Measurements from ENCODE around the gene S100A16. TPM values are rescaled to one million over a fixed set of nuclear protein-coding genes. Genes with fewer than 3 reads are reported as not detected.

Gene S100A16
- polyA plus RNA-seq, 1 donor from 2014 or later: not detected

GRCh38 chr1:153629971-153630370, 17.0 kb upstream of the S100A16 start:
- Mint-ChIP-seq H3K9me3 (no peaks in the 10 kb centered on the region), H3K27ac (no peak overlapping the region), H3K4me1 (peaks cover 11 to 19% (median 17%) of the 10 kb centered on the region in 3 donors), H3K27me3 (peaks cover 7% of the 10 kb centered on the region), H3K36me3 (peaks cover 1% of the 10 kb centered on the region), H3K4me3 (peak overlapping the region in 1 of 4 donors; percentile 23)

- Mint-ChIP-seq H3K27me3 (peaks cover 7% of the 10 kb centered on the region), H3K4me3 (no peak overlapping the region), H3K4me1 (peaks cover 9 to 18% (median 17%) of the 10 kb centered on the region in 3 donors), H3K27ac (peak overlapping the region in 1 of 3 donors; percentile 63), H3K9me3 (no peaks in the 10 kb centered on the region), H3K36me3 (peaks cover 1% of the 10 kb centered on the region)
These were observed 16.4 kb upstream of the S100A16 start for GRCh38 chr1:153629343-153629665.

DNA sequence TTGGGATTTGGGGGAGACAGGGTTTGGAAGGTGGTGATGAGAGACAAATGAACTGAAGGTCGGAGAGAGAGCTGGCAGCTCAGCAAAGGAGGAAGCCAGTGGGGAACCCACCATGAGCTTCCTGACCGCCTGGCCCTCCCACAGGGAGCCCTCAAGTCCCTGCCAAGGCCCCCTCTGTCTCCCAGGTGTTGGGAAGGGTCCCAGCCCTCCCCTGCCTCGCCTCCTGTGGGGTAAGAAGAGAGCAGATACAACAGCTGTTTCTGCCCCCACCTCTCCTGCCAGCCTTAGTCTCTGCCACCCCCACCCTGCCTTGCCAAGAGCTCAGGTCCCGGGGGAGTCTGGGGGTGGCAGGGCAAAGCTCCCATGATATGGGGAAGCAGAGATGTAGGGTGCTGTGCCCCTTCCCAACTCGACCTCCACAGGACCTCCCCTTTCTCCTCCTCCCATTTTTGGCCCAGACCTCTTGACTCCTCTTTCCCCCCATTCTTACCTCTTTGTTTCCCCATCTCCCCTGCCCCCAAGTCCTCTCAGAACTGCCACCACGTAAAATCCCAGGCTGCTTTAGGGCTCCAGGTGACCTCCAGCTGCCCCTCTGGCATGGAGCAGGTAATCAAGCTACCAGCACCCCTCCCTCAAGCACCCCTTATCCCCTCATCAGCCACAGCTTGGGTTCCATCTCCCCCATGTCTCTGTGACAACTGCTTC, 15.9 kb upstream of the S100A16 start:
- Mint-ChIP-seq H3K4me3 (peak overlapping the region in 1 of 4 donors; percentile 17), H3K36me3 (peaks cover 2% of the 10 kb centered on the region), H3K27me3 (peaks cover 7% of the 10 kb centered on the region), H3K9me3 (no peaks in the 10 kb centered on the region), H3K4me1 (peaks cover 9 to 23% (median 14%) of the 10 kb centered on the region in 3 donors), H3K27ac (peak overlapping the region in 1 of 3 donors; percentile 43)

- Mint-ChIP-seq H3K9me3 (no peaks in the 10 kb centered on the region), H3K4me3 (peak within 1 kb of the TSS in 3 of 4 donors; percentile 17 to 68 (median 60)), H3K27ac (peak within 1 kb of the TSS in 2 of 3 donors; percentile 39 to 43), H3K4me1 (peaks cover 5 to 27% (median 10%) of the 10 kb centered on the region in 3 donors), H3K36me3 (peaks cover 2% of the 10 kb centered on the region), H3K27me3 (peaks cover 7% of the 10 kb centered on the region)
These were observed 15.0 kb upstream of the S100A16 start, which contains the start of gene S100A1 for GRCh38 chr1:153627715-153628626. Gene S100A1, plus strand, starts transcription at chr1:153628434. Its CDS starts 2,088 bp downstream, at chr1:153630522.

DNA sequence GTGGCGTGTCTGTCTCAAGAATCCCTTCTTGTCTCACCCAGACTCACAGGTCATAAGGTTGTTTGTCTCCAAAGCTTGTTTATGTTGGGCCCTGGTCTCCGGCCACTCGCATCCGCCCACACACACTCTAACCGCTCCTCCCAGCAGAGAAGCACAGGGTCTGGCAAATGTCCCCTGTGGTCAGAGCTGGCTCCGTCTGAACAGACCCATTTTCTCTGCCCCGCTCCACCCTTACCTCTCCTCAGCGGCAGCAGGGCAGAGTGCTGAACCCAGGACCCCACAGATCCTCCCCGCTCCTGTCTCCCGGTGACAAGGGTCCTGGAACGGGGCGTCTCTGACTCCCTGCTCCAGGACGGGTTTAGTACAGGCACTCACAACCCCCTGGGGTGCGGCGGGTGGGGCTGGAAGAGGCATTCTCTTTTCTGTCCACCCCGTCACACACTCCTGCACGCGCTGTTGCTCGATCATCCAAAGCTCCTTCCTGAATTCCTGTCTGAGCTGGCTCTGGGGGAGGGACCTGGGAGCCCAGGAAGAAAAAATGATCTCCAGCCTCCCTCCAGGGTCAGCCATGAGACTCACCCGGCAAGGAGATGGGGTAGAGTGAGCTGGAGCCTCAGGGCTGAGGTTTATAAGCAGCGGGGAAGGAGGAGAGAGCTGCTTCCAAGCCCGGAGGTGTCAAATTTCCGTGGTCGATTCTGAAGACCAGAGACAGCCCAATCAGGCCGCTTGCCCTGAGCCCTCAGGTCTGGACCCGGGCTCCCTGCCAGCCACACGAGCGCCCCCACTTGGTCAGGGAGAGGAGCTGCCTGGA, 14.2 kb upstream of the S100A16 start, which contains the start of gene S100A13:
Gene S100A13, minus strand, starts transcription at position 602 of the 811 bp plus-strand sequence. CDS start 1,033 bp downstream, outside the sequence.
- H3K4me1 Mint-ChIP-seq: peaks cover 7 to 27% (median 12%) of the 10 kb centered on the region in 3 donors
- peaks cover 2% of the 10 kb centered on the region for H3K36me3 Mint-ChIP-seq
- peaks cover 7% of the 10 kb centered on the region for H3K27me3 Mint-ChIP-seq
- peak within 1 kb of the TSS in 3 of 4 donors; percentile 58 to 68 (median 60) for H3K4me3 Mint-ChIP-seq
- peak within 1 kb of the TSS in 1 of 3 donors; percentile 39 for H3K27ac Mint-ChIP-seq
- no peaks in the 10 kb centered on the region for H3K9me3 Mint-ChIP-seq

- peaks cover 2% of the 10 kb centered on the region for H3K36me3 Mint-ChIP-seq
- H3K4me1 Mint-ChIP-seq: peaks cover 7 to 27% (median 12%) of the 10 kb centered on the region in 3 donors
- no peaks in the 10 kb centered on the region for H3K9me3 Mint-ChIP-seq
- no peak overlapping the region for H3K27ac Mint-ChIP-seq
- peaks cover 7% of the 10 kb centered on the region for H3K27me3 Mint-ChIP-seq
- H3K4me3 Mint-ChIP-seq: peak overlapping the region in 1 of 4 donors; percentile 68
These were observed 13.6 kb upstream of the S100A16 start for GRCh38 chr1:153626477-153626903.

DNA sequence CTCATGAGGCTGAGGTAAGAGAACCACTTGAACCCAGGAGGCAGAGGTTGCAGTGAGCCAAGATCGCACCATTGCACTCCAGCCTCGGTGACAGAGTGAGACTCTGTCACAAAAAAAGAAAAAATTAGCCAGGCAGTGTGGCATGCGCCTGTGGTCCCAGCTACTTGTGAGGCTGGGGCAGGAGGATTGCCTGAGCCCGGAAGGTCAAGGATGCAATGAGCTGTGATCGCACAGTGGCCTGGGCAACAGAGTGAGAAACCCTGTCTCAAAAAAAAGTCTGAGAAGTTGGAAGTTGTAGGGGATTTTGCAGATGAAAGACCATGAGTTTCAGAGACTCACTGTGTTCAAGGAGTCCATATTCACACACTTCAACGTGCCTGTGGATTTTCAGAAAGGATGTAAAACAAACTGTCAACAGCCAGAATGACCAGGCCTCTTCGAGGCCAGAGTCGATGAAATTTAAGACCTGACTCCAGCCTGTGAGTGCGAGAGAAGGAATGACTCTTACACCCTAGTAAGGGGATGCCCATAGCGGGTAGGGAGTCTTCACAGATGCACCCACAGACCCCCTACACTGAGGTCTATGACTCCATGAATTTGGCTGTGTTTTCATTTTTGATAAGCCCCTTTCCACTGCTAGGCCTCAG, 12.2 kb upstream of the S100A16 start:
- H3K4me1 Mint-ChIP-seq: peaks cover 7 to 22% (median 11%) of the 10 kb centered on the region in 3 donors
- H3K27ac Mint-ChIP-seq: peak overlapping the region in 1 of 3 donors; percentile 20
- no peak overlapping the region for H3K4me3 Mint-ChIP-seq
- no peaks in the 10 kb centered on the region for H3K9me3 Mint-ChIP-seq
- peaks cover 2% of the 10 kb centered on the region for H3K36me3 Mint-ChIP-seq
- H3K27me3 Mint-ChIP-seq: peaks cover 7% of the 10 kb centered on the region

GRCh38 chr1:153623101-153623500, 10.2 kb upstream of the S100A16 start:
- Mint-ChIP-seq H3K27ac (peak overlapping the region in 1 of 3 donors; percentile 13), H3K4me3 (no peak overlapping the region), H3K27me3 (peaks cover 7% of the 10 kb centered on the region), H3K36me3 (peaks cover 3% of the 10 kb centered on the region), H3K4me1 (peaks cover 7 to 22% (median 8%) of the 10 kb centered on the region in 3 donors), H3K9me3 (no peaks in the 10 kb centered on the region)

- H3K4me3 Mint-ChIP-seq: no peak overlapping the region
- H3K27ac Mint-ChIP-seq: no peak overlapping the region
- H3K27me3 Mint-ChIP-seq: no peaks in the 10 kb centered on the region
- H3K4me1 Mint-ChIP-seq: peaks cover 6 to 13% (median 9%) of the 10 kb centered on the region in 3 donors
- H3K36me3 Mint-ChIP-seq: peaks cover 3% of the 10 kb centered on the region
- H3K9me3 Mint-ChIP-seq: peaks cover 0 to 2% (median 0%) of the 10 kb centered on the region in 3 donors
These were observed 6.2 kb upstream of the S100A16 start for GRCh38 chr1:153619171-153619570.

DNA sequence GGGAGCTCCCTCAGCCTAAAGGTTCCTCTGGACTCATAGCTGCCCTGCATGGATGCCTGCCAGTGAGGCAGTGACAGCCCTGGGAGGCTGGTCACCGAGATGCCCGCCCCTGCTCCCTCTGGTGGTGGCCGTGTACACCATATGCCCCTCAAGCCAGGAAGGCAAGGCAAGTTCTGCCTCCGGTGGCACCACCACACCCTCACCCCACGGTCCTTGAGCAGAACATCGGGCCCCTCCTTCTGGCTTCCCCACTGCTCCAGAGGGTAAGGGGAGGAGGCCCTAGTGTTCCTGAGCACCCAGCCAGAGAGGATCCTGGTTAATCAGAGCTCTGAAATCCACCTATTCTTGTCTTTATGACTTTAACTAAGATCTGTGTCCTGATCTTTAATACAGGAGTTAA, 4.7 kb upstream of the S100A16 start:
- H3K4me1 Mint-ChIP-seq: peaks cover 0 to 6% (median 5%) of the 10 kb centered on the region in 3 donors
- peaks cover 0 to 2% (median 0%) of the 10 kb centered on the region in 3 donors for H3K9me3 Mint-ChIP-seq
- H3K27ac Mint-ChIP-seq: no peak overlapping the region
- H3K4me3 Mint-ChIP-seq: no peak overlapping the region
- H3K27me3 Mint-ChIP-seq: no peaks in the 10 kb centered on the region
- H3K36me3 Mint-ChIP-seq: peaks cover 1% of the 10 kb centered on the region

GRCh38 chr1:153616917-153617311, 4.0 kb upstream of the S100A16 start:
- Mint-ChIP-seq H3K27ac (peak overlapping the region in 1 of 3 donors; percentile 67), H3K9me3 (peaks cover 0 to 2% (median 0%) of the 10 kb centered on the region in 3 donors), H3K4me3 (no peak overlapping the region), H3K27me3 (peaks cover 2% of the 10 kb centered on the region), H3K4me1 (peaks cover 0 to 6% (median 4%) of the 10 kb centered on the region in 3 donors), H3K36me3 (peaks cover 1% of the 10 kb centered on the region)

- Mint-ChIP-seq H3K27me3 (peaks cover 2% of the 10 kb centered on the region), H3K4me3 (no peak within 1 kb of the TSS), H3K36me3 (peaks cover 1% of the 10 kb centered on the region), H3K27ac (peak within 1 kb of the TSS in 1 of 3 donors; percentile 67), H3K9me3 (peaks cover 0 to 2% (median 0%) of the 10 kb centered on the region in 3 donors), H3K4me1 (peaks cover 0 to 6% (median 4%) of the 10 kb centered on the region in 3 donors)
These were observed 3.4 kb upstream of the S100A16 start, which contains the start of gene S100A14 for GRCh38 chr1:153616144-153616916. Gene S100A14, minus strand, starts transcription at chr1:153616325. Its CDS starts 467 bp downstream, at chr1:153615858.

DNA sequence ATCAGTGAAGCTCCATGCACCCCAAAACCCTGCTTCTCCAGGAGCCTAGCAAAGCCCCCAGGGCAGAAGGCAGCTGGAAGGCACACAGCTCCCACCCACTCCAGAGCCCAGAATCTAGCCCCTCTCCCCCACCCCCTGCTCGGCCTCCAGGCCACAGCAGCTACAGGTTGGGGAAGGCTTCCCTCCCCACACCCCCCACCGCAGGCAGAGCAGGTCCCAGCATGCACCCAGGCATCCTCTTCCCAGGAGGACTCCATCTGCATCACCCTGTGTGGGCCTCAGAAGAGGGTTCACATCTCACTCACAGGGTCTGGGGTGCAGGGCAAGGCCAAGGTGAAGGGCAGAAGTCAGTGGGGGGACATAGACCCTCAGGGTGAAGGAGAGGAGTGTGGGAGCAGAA, 2.5 kb upstream of the S100A16 start:
- Mint-ChIP-seq H3K4me3 (no peak overlapping the region), H3K4me1 (peaks cover 0 to 6% (median 4%) of the 10 kb centered on the region in 3 donors), H3K27me3 (peaks cover 2% of the 10 kb centered on the region), H3K27ac (no peak overlapping the region), H3K9me3 (peaks cover 0 to 2% (median 0%) of the 10 kb centered on the region in 3 donors), H3K36me3 (peaks cover 1% of the 10 kb centered on the region)
